ENCODE results near the gene ABHD16A.

Gene ABHD16A

GRCh38 chr6:31719001-31719400 is 15.9 kb upstream of the ABHD16A start:
- H3K4me3 ChIP-seq (replicated peaks in 1 of 2; ENCODE audit: low read depth in 2 of 2, low read length in 2 of 2): no peak overlapping the region
- no peak for DNase-seq (ENCODE audit: low read depth in 2 of 2)
- no peak for TF ChIP-seq CTCF (IDR thresholded peaks at IDR 0.05; ENCODE audit: low read depth, low read length)

GRCh38 chr6:31718265-31718664 is 15.1 kb upstream of the ABHD16A start:
- no peak for DNase-seq (ENCODE audit: low read depth in 2 of 2)
- no peak for TF ChIP-seq CTCF (IDR thresholded peaks at IDR 0.05; ENCODE audit: low read depth, low read length)

GRCh38 chr6:31717499-31718222 is 14.5 kb upstream of the ABHD16A start:
- no peak for TF ChIP-seq CTCF (IDR thresholded peaks at IDR 0.05; ENCODE audit: low read depth, low read length)
- no peak overlapping the region for H3K4me3 ChIP-seq (replicated peaks in 1 of 2; ENCODE audit: low read depth in 2 of 2, low read length in 2 of 2)
- DNase-seq (ENCODE audit: low read depth in 2 of 2): no peak

More at GRCh38 chr6:31718265-31718664, 15.1 kb upstream of the ABHD16A start:
- H3K4me3 ChIP-seq (replicated peaks in 1 of 2; ENCODE audit: low read depth in 2 of 2, low read length in 2 of 2): no peak overlapping the region

GRCh38 chr6:31715022-31715958 is 12.2 kb upstream of the ABHD16A start, which contains the start of gene LY6G6D:
LY6G6D (plus strand) TSS chr6:31715348; CDS start chr6:31715356, 8 bp downstream.
- DNase-seq (ENCODE audit: low read depth in 2 of 2): no peak
- no peak within 1 kb of the TSS for H3K4me3 ChIP-seq (replicated peaks in 1 of 2; ENCODE audit: low read depth in 2 of 2, low read length in 2 of 2)
- TF ChIP-seq CTCF (IDR thresholded peaks at IDR 0.05; ENCODE audit: low read depth, low read length): no peak

GRCh38 chr6:31713991-31714684 is 11.0 kb upstream of the ABHD16A start:
- DNase-seq (ENCODE audit: low read depth in 2 of 2): no peak
- TF ChIP-seq CTCF (IDR thresholded peaks at IDR 0.05; ENCODE audit: low read depth, low read length): no peak
- no peak overlapping the region for H3K4me3 ChIP-seq (replicated peaks in 1 of 2; ENCODE audit: low read depth in 2 of 2, low read length in 2 of 2)

GRCh38 chr6:31713465-31713864 is 10.3 kb upstream of the ABHD16A start:
- no peak for TF ChIP-seq CTCF (IDR thresholded peaks at IDR 0.05; ENCODE audit: low read depth, low read length)
- DNase-seq (ENCODE audit: low read depth in 2 of 2): no peak
- H3K4me3 ChIP-seq (replicated peaks in 1 of 2; ENCODE audit: low read depth in 2 of 2, low read length in 2 of 2): no peak overlapping the region

All from cardiac fibroblast (primary cell).